HG02588 (cell line): ENCODE results near the gene MOB3C.
A peak's percentile ranks its signal among the peaks of the same experiment; 100 is the strongest.

Experiments used
- ATAC-seq: cut with Tn5 transposase; IDR thresholded peaks from one replicate; pipeline ENCODE4 v1.9.1; 2021; ENCODE audit warnings: mild to moderate bottlenecking, moderate library complexity; ENCODE audit not compliant: unreplicated experiment

Gene MOB3C

DNA sequence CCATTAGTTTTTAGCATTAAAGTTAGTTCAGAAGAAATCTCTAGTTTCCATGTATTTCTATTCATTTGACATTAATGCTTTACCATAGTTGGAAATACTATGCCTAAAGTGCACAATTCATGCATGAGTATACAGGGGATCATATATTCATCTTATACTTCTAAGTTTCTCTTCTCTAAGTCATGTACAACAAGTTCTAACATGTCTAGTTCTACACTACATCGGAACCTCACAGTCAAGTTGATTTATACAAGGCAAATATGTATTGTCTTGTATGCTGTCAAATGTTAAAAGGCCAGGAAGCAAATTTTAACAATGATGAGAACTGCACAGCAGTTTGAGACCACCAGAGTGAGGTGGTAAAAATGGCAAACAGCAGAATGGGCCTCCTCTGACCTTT lies 22.9 kb upstream of the MOB3C start:
- no peak for ATAC-seq

DNA sequence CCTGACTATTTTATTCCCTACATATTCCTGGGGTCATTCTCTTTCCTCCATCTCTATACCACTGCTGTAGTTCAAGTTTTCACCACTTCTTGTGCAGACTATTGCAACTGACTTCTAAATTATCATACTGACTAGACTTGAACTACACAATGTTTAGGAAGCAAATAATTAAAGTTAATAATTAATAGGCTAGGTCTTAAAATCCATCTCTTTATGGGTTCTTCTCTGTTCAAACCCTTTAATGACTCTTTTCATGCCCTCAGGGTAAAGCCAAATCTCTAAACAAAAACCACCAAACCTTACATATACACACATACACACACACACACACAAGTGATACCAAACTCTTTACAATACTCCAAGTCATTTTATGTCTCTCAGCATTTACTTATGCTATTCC lies 22.3 kb upstream of the MOB3C start:
- ATAC-seq = no peak

DNA sequence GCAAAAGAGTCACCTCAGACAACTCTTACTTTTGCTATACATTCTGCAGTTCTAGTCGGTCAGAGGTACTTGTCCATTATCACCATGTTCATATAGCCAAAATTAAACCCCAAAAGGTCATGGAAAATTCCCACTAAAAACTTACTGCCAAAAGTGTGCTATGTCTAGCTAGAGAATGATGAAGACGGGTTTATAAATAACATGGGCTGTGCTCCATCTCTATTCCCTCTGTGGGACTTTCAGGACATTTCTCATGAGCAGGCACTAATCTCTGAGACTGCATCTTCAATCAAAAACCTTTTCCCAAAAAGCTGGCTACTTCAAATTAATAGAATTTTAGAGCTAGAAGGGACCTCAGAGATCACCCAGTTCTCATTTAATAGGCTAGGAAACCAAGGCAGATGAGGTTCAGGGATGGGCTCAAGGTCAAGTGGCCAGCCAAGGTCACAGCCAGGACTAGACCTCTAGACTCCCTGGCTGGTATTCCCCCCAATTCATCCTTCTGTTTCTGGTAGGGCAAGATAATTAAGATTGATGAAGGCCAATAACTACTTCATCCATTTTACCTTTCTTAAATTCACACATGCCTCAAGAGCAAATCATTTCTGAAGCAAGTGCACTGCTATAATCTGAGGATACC lies 21.0 kb upstream of the MOB3C start:
- no peak for ATAC-seq

DNA sequence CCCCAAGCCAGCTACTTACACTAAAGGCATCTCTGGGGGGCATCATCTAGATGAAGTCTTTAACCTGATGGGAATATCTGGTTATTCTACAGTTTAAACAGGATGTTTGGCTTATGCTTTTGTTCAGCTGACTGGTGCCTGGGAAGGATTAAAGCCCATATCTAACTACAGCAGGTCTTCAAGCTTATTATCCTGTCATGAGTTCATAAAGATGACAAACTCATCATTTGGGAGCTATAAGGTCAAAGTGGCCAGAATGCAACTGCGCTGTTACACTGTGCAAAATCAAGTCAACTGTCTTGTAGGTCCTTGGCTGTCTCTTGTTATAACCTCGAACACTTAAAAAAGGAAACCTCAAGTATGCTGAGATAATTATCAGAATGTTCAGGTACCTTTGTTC lies 18.6 kb upstream of the MOB3C start:
- ATAC-seq = no peak

DNA sequence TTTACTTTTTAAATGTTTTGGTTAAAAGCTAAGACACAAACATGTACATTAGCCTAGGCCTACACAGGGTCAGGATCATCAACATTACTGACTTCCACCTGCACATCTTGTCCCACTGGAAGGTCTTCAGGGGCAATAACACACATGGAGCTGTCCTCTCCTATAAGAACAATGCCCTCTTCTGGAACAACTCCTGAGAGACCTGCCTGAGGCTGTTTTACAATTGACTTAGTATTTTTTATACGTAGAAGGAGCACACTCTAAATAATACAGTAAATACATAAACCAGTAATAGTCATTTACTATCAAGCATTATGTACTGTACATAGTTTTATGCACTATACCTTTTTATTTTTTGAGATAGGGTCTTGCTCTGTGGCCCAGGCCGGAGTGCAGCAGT lies 14.1 kb upstream of the MOB3C start:
- ATAC-seq = no peak

DNA sequence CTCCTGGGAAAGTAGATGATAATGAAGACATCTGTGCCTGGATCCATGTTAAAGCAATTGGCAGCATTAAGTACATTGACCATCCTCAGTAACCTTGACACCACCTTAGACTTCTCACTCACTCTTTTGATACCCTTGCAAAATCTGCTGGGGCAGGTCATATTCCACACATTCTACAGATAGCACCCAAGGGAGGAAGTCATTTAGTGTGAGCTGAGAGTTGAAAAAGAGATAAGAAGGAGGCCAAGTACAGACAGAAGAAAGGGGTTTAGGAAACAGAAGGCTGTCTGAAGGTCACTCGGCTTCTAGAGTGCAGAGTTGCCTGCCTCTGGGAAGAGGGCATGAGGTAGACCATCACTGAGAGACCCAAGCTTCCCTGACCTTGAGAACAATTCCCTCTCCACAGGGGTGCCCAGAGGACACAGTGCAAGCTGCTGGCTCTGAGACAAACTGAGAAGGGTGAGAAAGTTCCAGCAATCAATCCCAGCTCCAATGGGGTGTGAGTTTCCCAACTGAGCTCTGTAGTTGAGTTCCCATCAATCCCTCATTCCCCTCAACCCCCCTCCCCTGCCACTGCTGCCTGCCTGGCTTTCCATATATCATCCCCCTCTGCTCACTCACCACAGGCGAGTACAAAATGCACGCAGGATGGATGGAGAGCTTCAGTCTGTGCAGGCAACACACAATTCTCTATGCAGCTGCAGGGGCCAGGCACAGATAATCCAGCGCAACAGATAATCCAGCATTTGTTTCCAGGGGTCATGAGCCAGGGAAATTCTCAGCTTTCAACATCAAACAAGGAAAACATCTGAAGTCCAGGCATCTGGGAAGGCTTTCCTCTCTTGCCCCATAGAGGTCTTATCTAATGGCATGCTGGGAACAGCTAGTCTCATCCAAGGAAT lies 7.4 kb upstream of the MOB3C start:
- ATAC-seq = no peak

DNA sequence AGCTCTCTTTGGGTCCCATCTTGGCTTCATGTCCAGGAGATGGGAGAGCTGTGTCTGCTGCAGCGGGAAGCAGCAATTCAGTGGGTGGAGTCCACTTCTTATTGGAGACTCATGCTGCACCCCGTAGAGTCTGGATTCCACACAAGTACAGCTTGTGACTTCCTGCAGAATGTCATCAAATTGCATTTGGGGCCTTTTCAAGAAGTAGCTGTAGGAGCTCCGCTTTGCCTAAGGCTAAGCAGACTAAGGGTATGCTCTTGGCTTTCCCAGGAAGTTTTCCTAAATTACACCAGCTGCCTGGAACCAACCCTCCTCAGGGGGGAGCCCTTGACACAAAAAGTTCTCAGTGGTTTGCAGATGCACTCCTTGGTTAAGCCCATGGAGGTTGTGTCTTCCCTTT lies 5.7 kb upstream of the MOB3C start:
- ATAC-seq = no peak

DNA sequence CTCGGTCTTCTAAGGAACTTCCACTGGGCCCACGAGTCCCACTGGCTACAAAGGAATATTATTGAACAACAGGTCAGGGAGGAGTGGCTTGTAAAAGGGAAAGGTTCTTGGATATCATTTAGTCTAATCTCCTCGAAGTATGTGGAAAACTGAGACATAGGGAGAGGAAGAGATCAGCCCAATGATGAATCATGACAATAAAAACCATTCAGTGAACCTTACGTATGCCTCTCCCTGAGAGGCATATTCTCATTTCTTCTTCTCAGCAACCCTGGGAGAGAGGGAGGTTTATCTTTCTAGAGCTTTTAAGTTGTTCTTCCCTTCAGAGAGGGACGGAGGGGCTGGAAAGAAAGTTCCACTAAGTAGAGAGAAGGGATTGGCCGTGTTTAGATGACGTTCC lies 5.3 kb upstream of the MOB3C start:
- ATAC-seq = no peak

DNA sequence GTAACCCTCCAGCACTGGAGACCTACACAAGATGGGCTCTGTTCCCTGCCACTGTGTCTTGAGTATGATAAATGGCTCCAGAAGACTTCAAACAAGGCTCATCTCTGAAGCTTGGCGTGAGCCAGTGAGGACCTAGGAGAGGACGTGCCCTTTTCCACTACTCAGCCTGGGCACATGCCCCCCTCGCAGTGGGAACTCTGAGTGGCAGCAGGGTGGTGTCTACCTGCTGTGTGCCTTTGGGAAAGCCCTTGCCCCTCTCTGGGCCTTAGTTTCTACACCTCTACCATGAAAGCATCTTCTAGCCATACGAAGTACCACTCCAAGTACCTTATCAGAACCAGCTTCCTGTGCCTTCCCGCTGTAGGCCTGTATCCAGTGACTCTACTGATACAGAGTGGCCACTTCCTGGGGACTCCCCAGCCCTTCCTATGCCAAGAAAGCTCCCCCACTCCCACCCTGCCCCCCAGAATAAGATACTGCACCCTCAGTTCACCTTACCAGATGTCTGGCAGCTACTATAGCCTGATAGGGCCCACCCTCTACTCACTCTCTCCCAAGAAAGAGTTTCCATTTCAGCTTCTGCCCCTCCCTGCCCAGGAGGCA lies 3.1 kb upstream of the MOB3C start:
- no peak for ATAC-seq

DNA sequence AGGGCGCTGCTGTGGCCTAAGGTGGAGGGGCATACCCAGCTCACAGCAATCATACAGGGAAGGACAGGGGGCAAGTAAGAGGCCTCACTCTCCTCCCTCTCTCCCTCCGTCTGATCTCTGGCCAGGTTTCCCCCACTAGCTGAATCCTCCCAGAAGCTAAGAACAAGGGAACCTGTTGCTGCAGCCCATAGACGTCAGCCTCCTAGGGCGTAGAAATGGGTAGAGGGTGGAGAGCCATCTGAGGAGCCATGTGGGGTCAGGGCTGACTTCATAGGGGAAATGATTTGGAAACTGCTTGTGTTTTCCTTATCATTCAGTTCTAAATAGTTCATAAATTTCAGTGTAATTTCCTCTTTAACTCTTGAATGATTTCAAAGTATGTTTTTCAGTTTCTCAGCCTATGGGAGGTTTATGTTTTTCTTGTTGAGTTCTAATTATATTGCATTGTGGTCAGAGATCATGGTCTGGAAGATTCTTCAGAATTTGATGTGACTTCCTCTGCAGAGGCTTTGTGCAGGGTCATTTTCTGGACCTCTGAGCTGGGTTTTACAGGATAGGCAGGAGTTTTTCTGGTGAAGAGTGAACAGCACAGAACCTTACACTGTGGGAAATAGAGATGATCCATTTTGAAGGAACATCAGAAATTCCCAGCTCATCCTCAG lies 2.3 kb upstream of the MOB3C start:
- no peak for ATAC-seq

DNA sequence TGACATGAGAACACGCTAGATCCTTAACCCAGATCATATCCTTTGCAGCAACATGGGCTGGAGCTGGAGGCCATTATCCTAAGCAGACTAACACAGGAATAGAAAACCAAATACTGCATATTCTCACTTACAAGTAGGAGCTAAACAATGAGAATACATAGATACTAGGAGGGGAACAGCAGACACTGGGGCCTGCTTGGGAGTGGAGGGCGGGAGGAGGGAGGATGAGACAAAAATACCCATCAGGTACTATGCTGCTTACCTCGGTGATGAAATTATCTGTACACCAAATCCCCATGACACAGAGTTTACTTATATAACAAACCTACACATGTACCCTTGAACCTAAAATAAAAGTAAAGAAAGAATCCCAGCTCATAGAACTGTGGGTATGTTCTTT lies 1.2 kb upstream of the MOB3C start:
- no peak for ATAC-seq

DNA sequence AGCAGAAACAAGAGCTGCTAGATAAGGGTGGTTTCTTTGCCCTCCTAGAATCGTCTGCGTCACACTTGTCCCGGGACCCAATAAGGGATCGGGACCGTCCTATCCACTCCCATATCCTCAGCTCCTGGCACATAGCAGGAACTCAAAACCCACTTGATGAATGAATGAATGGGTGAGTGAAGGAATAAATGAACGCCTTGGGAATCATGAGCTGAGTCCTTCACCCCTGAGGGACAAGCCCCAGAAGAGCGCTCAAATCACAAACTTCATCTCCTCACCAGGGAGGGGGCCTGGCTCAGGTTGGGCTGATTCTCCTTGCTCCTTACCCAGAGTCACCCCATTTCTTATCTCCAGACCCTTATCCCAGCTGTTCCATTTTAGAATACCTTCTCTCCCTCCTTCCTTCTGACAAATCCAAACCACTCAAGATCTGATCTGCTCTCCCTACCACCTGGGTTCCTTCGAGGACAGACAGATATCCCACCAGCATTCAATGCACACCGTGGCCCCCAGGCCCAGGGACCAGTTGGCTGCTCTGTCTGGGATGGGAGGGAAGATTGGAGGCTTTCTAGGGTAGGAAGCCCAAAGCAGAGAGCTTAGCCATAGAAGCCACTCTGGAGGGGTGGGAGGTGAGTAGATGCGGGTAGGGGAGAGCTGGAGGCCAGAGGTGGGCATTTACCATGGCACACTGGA lies 643 bp upstream of the MOB3C start:
- no peak for ATAC-seq

DNA sequence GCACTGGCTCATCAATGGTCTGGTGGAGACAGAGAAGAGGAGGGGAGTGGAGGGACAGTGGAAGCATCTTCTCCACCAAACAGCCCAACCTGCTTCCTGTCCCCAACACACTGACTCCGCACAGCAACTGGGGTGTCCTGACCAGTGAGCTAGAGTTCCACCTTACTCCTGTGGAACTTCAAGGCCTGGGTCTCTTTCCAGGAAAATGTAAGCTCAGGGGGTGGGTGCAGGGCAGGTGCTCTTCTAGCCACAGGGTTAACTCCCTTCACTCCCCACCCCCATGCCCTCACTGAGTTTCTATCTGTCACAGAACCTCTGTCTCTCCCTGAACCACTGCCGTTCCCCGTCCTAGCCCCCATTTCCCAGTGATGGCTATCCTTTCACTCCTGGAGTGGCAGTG lies 876 bp downstream of the MOB3C start:
- peak; percentile 3 for ATAC-seq

DNA sequence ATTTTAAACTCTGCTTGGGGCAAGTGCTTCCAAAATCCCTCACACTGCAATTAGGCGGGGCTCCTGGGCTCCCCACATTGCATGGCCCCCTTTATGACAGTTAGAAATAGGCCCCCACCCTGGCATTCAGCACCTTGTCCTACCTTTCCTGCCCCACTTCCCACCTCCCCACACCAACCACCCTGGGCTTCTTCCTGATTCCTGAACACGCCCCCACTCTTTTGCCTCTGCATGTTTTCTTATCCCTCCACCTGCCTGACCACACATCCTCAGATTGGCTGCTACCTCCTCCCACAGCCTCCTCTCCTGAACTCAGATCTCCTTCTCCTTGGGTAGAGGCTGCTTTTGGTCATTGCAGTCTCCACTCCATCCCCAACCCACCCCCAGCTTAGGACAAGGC lies 1.5 kb downstream of the MOB3C start:
- ATAC-seq = no peak

DNA sequence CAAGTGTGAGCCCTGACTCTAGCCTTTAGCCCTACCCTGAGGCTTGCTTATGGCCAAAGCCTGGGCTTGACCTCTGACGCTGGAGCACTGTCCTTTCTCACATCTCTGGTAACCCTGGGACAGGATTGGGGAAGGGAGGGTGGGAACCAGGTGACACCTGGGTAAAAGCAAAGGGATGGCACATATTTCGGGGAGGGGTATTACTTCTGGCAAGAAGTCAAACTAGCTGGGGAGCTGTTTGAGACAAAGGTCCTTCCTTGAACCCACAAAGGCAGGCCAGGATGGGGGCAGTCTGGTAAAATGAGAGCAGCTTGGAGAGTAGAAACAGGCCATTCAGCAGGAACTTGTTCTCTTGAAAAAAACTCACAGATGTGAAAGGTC lies 2.0 kb downstream of the MOB3C start:
- no peak for ATAC-seq

DNA sequence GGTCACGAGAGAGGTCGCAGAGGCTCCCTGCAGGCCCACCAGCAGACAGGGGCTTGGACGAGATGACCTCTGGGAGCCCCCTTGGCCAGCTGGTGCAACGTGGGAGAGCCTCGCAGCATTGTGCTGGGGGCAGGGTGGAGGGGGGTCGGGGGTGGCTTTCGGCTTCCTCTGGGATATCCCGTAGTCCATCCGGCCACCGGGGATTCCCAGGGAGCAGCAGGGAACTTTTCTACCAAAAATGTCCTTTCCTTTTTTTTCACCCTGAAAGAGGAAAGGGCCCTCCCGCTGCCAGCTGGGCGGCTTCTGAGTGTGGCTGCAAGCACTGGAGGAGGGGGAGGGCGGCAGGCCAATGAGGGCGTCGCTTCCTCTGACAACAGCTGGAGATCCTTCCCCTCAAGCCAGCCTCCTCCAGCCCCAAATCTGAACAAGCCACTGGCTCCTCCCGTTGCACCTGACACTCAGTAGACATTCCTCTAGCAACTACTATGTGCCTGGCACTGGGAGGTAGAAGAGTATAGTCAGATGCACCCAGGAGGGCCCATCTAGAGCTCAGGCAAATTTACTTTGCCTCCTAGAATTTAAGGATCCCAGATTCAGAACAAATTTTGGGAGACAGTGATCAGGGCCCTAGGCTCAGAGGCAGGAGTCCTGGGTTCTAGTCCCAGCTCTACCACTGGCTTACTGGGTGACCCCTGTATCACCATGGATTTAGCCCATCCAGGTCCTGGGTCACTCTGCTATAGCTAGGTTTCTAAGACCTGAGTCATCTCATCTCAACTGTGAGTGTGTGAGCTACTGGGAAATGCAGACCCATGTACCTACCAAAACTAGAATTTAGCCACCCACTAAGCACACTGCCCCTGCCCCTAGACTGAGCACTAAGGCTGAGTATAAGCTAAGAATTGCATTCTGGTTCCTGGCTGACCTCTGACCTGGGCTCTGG lies 2.7 kb downstream of the MOB3C start:
- peak; percentile 50 for ATAC-seq

DNA sequence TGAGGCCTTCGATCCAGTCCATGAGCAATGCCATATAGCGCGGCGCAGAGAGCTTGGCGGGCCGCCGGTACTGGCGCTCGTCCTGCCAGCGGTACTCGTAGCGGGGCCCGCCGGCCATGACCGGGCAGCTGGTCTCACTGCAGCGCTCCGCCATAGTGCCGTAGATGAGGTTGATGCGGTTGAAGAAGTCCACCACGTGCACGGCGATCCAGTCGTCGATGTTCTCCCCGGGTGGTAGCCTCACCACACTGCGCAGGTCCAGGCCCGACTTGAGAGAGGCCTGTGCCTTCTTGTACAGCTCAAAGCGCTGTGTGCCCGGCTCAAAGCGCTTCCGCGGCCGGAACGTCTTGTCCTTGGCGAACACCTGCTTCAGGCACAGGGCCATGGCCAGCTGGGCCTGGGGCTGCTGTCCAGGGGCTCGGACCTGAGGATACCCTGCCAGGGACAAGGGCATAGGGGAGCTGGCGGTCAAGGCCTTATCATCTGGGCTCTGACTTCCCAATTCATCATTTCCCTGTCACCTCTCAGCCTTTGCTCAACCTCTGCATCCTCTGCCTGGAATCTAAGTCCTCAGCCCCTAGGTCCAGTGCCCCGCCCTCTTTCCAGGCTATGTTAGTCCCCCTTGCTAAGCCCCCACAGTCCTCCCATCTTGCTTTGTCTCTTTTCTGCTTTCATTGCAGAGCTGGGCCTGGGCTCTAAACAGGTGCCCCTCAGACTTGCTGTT lies 3.5 kb downstream of the MOB3C start:
- no peak for ATAC-seq

DNA sequence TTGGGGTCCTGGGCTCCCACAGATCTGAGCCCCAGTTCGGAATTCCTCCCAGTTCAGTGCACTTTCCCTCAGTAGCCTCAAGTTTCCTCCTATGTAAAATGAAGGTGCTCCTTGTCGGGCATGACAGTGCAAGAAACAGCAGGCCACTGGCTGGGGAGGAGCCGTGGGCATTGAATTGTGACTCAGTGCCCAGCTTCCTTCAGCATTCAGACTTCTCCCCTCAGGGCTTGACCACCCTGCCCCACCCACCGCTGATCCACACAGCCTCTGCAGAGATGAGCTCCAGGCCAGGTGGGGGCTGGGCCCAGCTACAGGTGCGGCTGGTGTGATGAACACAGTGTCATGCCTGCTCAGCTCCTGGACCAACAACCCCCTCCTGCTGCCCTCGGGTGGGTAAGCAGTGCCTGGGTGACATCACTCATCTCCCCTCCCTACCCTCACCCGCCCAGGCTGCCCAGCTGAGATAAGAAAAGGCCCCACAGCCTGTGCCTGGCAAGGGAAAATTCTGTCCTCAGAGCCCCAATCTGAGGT lies 4.9 kb downstream of the MOB3C start:
- no peak for ATAC-seq
